Right ventricle myocardium inferior (tissue), 1 donor: ENCODE measurements around the gene TRPV4. TPM values are rescaled to one million over a fixed set of nuclear protein-coding genes. Genes with fewer than 3 reads are reported as not detected.

Experiments used
- ATAC-seq: fragments of 200-7000 bp; cut with Tn5 transposase; one replicate; pipeline ENCODE4 v1.9.1; 2020; ENCODE audit warnings: mild to moderate bottlenecking, moderate library complexity
- DNase-seq: peaks from one replicate; pipeline ENCODE4 v3.0.0; 2021; ENCODE audit errors: missing footprints
- intact Hi-C: fragments of 100-400 bp; cut with DNase I; formaldehyde crosslinking; loops from one replicate; pipeline ENCODE4 v1.11.0; 2022
- total RNA-seq: library from RNA; stranded (reverse); fragmentation: NEBNext Ultra II Directional; extraction: Animal tissue kit (Norgen Biotek cat#: 25700); gene quantifications from one replicate; pipeline ENCODE4 v1.2.1, GENCODE V29; 2021
- donor health status: DM: no; HTN: yes; CAD: no; lungs with severe emphysema.

TRPV4 gene
- total RNA-seq, 1 donor from 2014 or later = 0.32 TPM

GRCh38 chr12:109760031-109760929 is 72.9 kb downstream of the TRPV4 start:
- DNase-seq (no peak), ATAC-seq (peak; percentile 83)
- intact Hi-C loops = loop anchor here (5.0 kb wide), 1 partner anchor 48 kb away; the partner anchor contains the start of gene FAM222A

- intact Hi-C loops = no loop called here
- DNase-seq = no peak
- peak; percentile 29 for ATAC-seq
Measured at GRCh38 chr12:109759595-109759994, 73.6 kb downstream of the TRPV4 start.

DNA sequence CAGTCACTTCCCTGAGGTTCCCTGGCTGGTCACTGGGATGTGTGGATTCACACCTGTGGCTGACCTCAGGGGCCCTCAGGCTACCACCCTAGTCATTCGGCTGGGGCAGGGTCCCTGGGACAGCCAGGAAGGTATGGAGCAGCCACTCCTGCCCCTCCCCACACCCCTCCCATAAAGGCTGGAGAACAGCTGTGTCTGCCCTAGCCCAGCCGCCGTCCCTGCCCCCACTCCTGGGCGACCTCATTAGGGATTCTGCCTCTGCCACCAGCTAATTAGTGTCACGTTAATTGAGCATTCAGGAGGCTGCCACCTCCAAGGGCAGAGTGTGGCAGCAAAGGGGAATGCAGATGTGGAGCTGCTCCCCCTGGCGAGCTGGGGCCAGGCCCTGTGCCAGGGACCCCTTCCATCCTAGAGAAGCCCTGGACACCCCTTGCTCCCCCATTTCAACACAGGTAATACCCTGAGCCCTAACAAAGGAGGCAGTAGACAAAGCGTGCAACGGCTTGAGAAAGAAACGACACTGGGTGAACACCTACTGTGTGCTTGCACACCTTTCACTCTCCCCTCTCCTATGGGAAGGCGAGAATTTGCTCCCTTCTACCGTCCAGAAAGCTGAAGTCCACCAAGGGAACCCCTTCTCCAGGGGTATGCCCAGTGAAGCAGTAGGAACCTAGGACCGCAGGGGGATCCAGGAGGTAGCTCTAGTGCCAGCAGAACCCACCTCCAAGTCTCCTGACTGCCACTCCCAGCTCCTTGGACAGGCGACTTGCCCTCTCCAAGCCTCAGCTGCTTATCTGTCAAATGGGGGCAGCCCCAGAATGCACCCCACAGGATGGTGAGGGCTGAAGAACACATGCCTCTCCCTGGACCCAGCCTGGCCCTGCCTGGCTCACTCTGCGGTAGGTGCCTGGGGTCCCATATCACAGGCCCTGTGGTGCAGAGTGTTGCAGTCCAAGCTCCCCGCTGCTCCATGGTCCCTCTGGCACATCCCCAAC is 74.5 kb downstream of the TRPV4 start:
- no peak for ATAC-seq
- intact Hi-C loops = no loop called here
- no peak for DNase-seq

- no peak for DNase-seq
- intact Hi-C loops = no loop called here
- ATAC-seq = no peak
Measured at GRCh38 chr12:109757671-109758265, 75.4 kb downstream of the TRPV4 start.

DNA sequence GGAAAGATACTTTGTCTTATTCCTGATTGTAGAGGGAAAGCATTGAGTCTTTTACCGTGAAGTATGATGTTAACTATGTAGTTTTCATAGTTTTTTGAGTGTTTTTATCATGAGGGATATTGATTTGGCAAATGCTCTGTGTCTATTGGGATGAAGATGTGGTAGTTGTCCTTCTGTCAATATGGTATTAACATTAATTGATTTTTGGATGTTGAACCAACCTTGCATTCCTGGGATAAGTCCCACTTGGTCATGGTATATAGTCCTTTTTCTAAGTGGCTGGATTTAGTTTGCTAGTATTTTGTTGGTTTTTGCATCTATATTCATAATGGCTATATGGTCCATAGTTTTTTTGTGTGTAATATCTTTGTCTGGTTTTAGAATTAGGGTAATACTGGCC is 76.7 kb downstream of the TRPV4 start:
- ATAC-seq = no peak
- intact Hi-C loops = no loop called here
- DNase-seq = no peak

DNA sequence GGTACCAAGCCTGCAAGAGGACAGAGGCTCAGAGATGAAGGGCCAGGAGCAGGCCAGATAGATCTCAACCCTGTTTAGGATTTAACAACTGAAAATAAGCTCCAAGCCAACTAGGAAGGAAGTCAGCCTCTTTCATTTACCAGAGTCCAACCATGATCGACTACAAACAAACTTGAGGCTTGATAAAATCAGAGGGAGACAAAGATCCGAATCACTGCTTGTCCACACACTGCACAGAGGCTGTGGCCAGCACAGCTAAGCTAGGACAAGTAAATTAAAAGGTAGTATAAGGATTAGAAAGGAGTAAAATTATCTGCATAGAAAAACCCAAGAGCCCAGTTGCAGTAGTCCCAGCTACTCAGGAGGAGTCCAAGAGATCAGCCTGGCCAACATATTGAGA is 79.2 kb downstream of the TRPV4 start:
- ATAC-seq = no peak
- intact Hi-C loops = no loop called here
- no peak for DNase-seq

DNA sequence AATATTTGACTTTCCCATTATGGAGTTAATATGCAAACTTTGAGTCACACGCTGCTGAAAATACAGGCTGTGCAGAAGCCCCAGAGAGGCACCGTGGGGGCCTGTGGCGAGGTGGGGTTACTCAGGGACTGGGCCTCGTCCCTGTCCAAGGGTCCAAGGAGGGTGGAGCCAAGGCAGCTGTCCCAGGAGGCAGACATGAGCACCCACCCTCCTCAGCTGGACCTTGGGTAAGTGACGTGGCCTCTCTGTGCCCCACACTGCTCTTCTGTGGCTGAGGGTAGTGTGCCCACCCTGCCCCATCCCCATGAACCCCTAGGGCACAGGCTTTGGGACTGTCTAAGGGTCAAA is 80.2 kb downstream of the TRPV4 start:
- ATAC-seq (no peak), DNase-seq (peak; percentile 4)
- intact Hi-C loops = no loop called here

GRCh38 chr12:109752117-109753053 is 80.8 kb downstream of the TRPV4 start:
- ATAC-seq (no peak), DNase-seq (peak; percentile 9)
- intact Hi-C loops = no loop called here

DNA sequence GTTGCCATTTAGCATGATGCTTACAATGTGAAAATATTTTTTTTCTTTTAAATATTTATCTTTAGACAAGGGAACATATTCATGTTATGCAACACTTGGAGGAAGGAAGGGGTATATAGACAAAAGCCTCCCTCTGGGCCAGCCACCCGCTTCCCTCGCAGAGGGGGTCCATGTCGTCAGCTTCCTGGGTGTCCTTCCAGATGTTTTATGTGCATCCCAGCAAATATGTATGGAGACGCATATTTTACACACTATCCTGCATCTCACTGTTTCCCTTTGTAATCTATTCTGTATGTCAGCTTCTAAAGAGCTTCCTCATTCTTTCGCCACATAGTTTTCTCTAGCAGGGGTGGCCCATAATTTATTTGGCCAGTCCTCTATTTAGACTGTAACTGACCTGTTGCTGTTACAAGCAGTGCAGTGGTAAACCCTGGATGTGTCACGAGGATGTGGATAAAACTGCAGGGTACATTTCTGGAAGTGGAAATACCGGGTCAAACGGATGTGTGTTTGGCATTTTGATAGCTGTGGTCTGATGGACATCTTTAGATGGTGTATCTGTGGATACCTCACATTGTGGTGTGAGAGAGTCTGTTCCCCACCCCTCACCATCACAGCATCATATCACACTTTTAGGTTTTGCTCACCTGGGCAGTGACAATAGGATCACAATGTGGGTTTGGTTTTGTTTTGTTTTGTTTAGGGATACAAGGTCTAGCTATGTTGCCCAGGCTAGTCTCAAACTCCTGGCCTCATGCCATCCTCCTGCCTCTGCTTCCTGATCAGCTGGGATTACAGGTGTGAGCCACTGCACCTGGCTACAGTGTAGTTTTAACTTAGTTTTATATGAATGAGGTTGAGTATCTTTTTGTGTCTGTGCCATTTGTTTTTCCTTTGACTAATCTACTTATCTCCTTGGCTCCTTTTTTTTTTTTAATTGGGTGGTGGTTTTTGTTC is 87.9 kb downstream of the TRPV4 start:
- no peak for ATAC-seq
- peak; percentile 2 for DNase-seq
- intact Hi-C loops = no loop called here

- intact Hi-C loops = no loop called here
- DNase-seq = peak; percentile 25
- ATAC-seq = no peak
Measured at GRCh38 chr12:109744026-109744425, 89.2 kb downstream of the TRPV4 start.

GRCh38 chr12:109743076-109743910 is 89.9 kb downstream of the TRPV4 start:
- intact Hi-C loops = no loop called here
- DNase-seq (peak; percentile 34), ATAC-seq (no peak)

GRCh38 chr12:109741970-109742703 is 91.1 kb downstream of the TRPV4 start:
- ATAC-seq = no peak

GRCh38 chr12:109741286-109741969 is 91.8 kb downstream of the TRPV4 start:
- ATAC-seq (no peak), DNase-seq (peak; percentile 25)
- intact Hi-C loops = no loop called here

More at GRCh38 chr12:109741970-109742703, 91.1 kb downstream of the TRPV4 start:
- intact Hi-C loops = no loop called here
- DNase-seq = peak; percentile 42

- ATAC-seq (no peak), DNase-seq (peak; percentile 9)
- intact Hi-C loops = no loop called here
Measured at GRCh38 chr12:109740694-109741245, 92.4 kb downstream of the TRPV4 start.
